T-cell (primary cell): ENCODE data around the gene MTG2. TPM values are rescaled to one million over a fixed set of nuclear protein-coding genes. Genes with fewer than 3 reads are reported as not detected.

Source experiments
- ATAC-seq, 4 experiments: fragments of 200-7000 bp in 3 of 4; fragments of 150-1000 bp in 1 of 4; cut with Tn5 transposase; replicated peaks in 1 of 4; 1 replicate in 3 of 4; 2 replicates in 1 of 4; pipeline ENCODE4 v1.10.0; 2021; ENCODE audit warnings: moderate library complexity in 3 of 4, mild to moderate bottlenecking in 2 of 4, moderate number of reproducible peaks in 1 of 4
- CTCF ChIA-PET, 2 donors: fragments of 300-600 bp; sonication (Branson Sonifier 250); formaldehyde crosslinking; loops; one replicate each; lab custom pipeline; 2022; ENCODE audit warnings: antibody characterized with exemption in 2 of 2; lab: Charles Lee
- POLR2A ChIA-PET, 2 donors: fragments of 300-600 bp; sonication (Branson Sonifier 250); formaldehyde crosslinking; loops; one replicate each; lab custom pipeline; 2022; ENCODE audit warnings: antibody characterized with exemption in 2 of 2; lab: Charles Lee
- DNase-seq, 35 experiments: peaks; one replicate each; pipeline versions ENCODE4 v3.0.0 to v3.0.0-alpha.2; 2013 to 2023
- H3K27ac ChIP-seq: one replicate; pipeline ENCODE4 v1.5.1; 2013; ENCODE audit warnings: low read length
- H3K27me3 ChIP-seq, 2 experiments: replicated peaks in 1 of 2; 1 replicate in 1 of 2; 2 replicates in 1 of 2; pipeline versions ENCODE4 v1.6.1 to v1.7.0; 2013; ENCODE audit warnings: low read length in 1 of 2, mixed read lengths in 1 of 2; ENCODE audit not compliant: control insufficient read depth in 2 of 2, insufficient read depth in 2 of 2; ENCODE audit errors: extremely low read depth in 1 of 2
- H3K36me3 ChIP-seq, 2 donors: 1 replicate in 1 of 2; 2 replicates in 1 of 2; pipeline versions ENCODE4 v1.6.1 to v1.7.0; 2013; ENCODE audit warnings: low read length in 1 of 2; ENCODE audit not compliant: control insufficient read depth in 2 of 2, insufficient read depth in 1 of 2; ENCODE audit errors: extremely low read depth in 1 of 2
- H3K4me1 ChIP-seq, 2 experiments: 1 replicate in 1 of 2; 2 replicates in 1 of 2; pipeline versions ENCODE4 v1.6.1 to v1.7.0; 2013; ENCODE audit warnings: low read length in 2 of 2, mixed read lengths in 1 of 2; ENCODE audit not compliant: insufficient read depth in 2 of 2, control insufficient read depth in 1 of 2; ENCODE audit errors: extremely low read depth in 1 of 2
- H3K4me3 ChIP-seq, 2 donors: 1 replicate in 1 of 2; 2 replicates in 1 of 2; pipeline versions ENCODE4 v1.5.1 to v1.7.0; 2013; ENCODE audit warnings: mild to moderate bottlenecking in 2 of 2, low read length in 1 of 2, moderate library complexity in 1 of 2; ENCODE audit not compliant: control insufficient read depth in 1 of 2; ENCODE audit errors: extremely low read depth in 1 of 2
- H3K9me3 ChIP-seq: 2 replicates; pipeline ENCODE4 v1.7.0; 2013
- H3K27ac Mint-ChIP-seq, 2 donors: one replicate each; pipeline ENCODE4 v1.8.0; 2020 to 2021; ENCODE audit warnings: mild to moderate bottlenecking in 2 of 2, mixed read lengths in 2 of 2
- H3K27me3 Mint-ChIP-seq, 2 donors: one replicate each; pipeline ENCODE4 v1.8.0; 2021 to 2022; ENCODE audit warnings: mixed read lengths in 2 of 2
- H3K36me3 Mint-ChIP-seq: one replicate; pipeline ENCODE4 v1.8.0; 2021; ENCODE audit warnings: mixed read lengths
- H3K4me1 Mint-ChIP-seq, 3 donors: one replicate each; pipeline ENCODE4 v1.8.0; 2020 to 2022; ENCODE audit warnings: mixed read lengths in 3 of 3, mild to moderate bottlenecking in 1 of 3
- H3K4me3 Mint-ChIP-seq, 3 donors: one replicate each; pipeline ENCODE4 v1.8.0; 2020 to 2022; ENCODE audit warnings: mild to moderate bottlenecking in 3 of 3, mixed read lengths in 3 of 3, moderate library complexity in 3 of 3
- H3K9me3 Mint-ChIP-seq, 3 donors: one replicate each; pipeline ENCODE4 v1.8.0; 2020 to 2022; ENCODE audit warnings: mixed read lengths in 3 of 3
- WGBS: methylation state at CpG from one replicate; pipeline ENCODE4 v1.1.5; 2013; ENCODE audit warnings: missing lambda C conversion rate; ENCODE audit not compliant: insufficient coverage; 5-methylcytosine and 5-hydroxymethylcytosine counted together
- total RNA-seq, 35 experiments: library from RNA in 6 of 35; stranded (reverse) in 6 of 35; fragments of 120-200 nt in 1 of 35; gene quantifications; one replicate each; pipeline versions ENCODE4 v1.2.1 to v1.2.4 and lab custom pipeline; 2013 to 2026

Gene MTG2
- total RNA-seq, 5 donors from 2014 or later (not counting 1 experiment from before 2014, with no cell fraction given): 21.1 to 51.9 (median 44.1) TPM

DNA sequence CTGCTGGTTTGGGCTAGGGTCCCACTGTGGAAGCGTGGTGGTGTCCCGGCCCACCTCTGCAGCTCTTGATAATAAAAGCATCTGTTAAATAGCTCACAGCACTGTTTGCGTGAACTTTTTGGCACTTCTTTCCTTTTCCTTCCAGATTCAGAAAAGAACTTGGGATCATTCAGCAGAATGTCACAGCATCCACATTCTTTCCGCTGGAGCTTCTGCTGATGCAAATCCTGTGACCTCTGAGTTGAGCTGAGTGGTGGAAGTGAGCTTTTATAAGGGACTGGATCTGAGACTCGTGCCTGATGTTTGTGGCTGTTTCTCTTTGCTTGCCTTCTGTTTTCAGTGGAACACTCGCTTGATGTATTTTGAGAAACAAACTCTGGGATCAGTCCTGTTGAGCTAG is 59.3 kb downstream of the MTG2 start:
- POLR2A ChIA-PET: no interaction called here
- WGBS: 90% methylated on average over 5 of the region's 6 CpGs
- ATAC-seq: no peak
- Mint-ChIP-seq H3K4me3 (no peak overlapping the region), H3K36me3 (peaks cover 11% of the 10 kb centered on the region), H3K27ac (peak overlapping the region in 1 of 2 donors; percentile 39), H3K27me3 (no peaks in the 10 kb centered on the region), H3K9me3 (no peaks in the 10 kb centered on the region), H3K4me1 (peaks cover 60 to 71% (median 64%) of the 10 kb centered on the region in 3 donors)
- no peaks in the 10 kb centered on the region for H3K9me3 ChIP-seq
- no peak overlapping the region for H3K4me3 ChIP-seq
- H3K36me3 ChIP-seq: peaks cover 0 to 24% of the 10 kb centered on the region in 2 donors
- no peak overlapping the region for H3K27ac ChIP-seq
- no peak for DNase-seq
- H3K27me3 ChIP-seq: no peaks in the 10 kb centered on the region
- CTCF ChIA-PET: no interaction called here
- peaks cover 14 to 54% of the 10 kb centered on the region in 2 experiments for H3K4me1 ChIP-seq

DNA sequence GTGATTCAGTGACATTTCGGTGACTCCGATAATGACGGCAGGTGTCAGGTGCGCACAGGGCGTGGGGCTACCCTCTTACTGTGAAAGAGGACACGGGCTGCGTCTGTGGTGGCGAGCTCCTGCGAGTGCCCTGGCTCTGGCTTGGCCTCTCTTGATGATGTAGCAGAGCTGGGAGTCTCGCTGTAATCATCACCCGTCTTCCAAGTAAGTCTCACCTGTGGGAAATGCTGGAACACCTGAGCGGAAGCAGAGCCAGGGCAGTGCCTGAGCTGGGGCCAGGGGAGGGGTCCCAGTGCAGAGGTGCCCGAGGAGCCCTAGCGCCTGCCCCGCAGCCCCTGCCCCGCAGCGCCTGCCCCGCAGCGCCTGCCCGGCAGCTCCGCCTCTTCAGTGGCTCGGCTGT is 60.3 kb downstream of the MTG2 start:
- DNase-seq (no peak), ATAC-seq (no peak)
- POLR2A ChIA-PET: no interaction called here
- Mint-ChIP-seq H3K4me1 (peaks cover 56 to 67% (median 60%) of the 10 kb centered on the region in 3 donors), H3K4me3 (no peak overlapping the region), H3K27ac (no peak overlapping the region), H3K27me3 (no peaks in the 10 kb centered on the region), H3K36me3 (peaks cover 11% of the 10 kb centered on the region), H3K9me3 (no peaks in the 10 kb centered on the region)
- H3K4me1 ChIP-seq: peaks cover 12 to 47% of the 10 kb centered on the region in 2 experiments
- no peaks in the 10 kb centered on the region for H3K9me3 ChIP-seq
- peaks cover 0 to 24% of the 10 kb centered on the region in 2 donors for H3K36me3 ChIP-seq
- no peak overlapping the region for H3K27ac ChIP-seq
- CTCF ChIA-PET: interaction anchor here in 1 of 2 donors (0.7 kb wide), 1 partner anchor 17 kb away, joined by 4 read pairs; no protein-coding TSS in a partner anchor
- WGBS: 88% methylated on average over 20 of the region's 22 CpGs
- H3K4me3 ChIP-seq: no peak overlapping the region
- no peaks in the 10 kb centered on the region for H3K27me3 ChIP-seq

DNA sequence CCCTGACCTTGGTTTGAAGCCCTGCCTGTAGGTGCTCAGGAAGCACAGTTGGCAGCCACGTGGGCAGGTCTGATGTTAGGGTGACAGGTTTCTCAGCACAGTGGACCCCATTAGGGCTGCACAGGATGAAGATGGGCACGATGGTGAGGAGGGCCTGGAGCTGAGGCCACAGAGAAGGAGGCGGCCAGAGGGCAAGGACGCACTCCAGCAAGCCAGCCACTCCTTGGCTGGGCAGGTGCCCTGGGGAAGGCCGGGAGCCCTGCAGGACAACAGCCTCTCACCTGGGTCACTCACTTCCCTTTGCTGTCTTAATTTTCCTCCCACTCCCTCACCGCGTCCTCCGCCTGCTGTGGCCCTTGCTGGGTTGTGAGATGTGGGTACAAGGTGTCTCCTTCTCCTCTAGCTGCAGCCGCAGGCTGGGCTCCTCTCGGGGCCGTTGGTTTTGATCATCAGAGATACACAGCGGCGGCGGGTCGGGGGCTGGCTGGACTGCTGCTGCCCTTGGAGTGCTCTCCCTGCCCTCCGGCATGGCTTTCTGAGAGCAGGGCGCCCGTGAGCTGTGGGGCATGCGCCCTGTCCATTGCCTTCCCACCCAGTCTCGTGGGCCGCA is 61.2 kb downstream of the MTG2 start:
- Histone ChIP-seq H3K4me1 (peaks cover 9 to 44% of the 10 kb centered on the region in 2 experiments), H3K27me3 (no peaks in the 10 kb centered on the region), H3K27ac (no peak overlapping the region), H3K9me3 (no peaks in the 10 kb centered on the region), H3K4me3 (no peak overlapping the region), H3K36me3 (peaks cover 0 to 24% of the 10 kb centered on the region in 2 donors)
- 87% methylated on average over 11 of the region's 21 CpGs for WGBS
- POLR2A ChIA-PET: no interaction called here
- DNase-seq: no peak
- Mint-ChIP-seq H3K4me3 (no peak overlapping the region), H3K36me3 (peaks cover 11% of the 10 kb centered on the region), H3K9me3 (no peaks in the 10 kb centered on the region), H3K27me3 (no peaks in the 10 kb centered on the region), H3K4me1 (peaks cover 61 to 71% (median 62%) of the 10 kb centered on the region in 3 donors), H3K27ac (no peak overlapping the region)
- CTCF ChIA-PET: no interaction called here
- ATAC-seq: no peak

DNA sequence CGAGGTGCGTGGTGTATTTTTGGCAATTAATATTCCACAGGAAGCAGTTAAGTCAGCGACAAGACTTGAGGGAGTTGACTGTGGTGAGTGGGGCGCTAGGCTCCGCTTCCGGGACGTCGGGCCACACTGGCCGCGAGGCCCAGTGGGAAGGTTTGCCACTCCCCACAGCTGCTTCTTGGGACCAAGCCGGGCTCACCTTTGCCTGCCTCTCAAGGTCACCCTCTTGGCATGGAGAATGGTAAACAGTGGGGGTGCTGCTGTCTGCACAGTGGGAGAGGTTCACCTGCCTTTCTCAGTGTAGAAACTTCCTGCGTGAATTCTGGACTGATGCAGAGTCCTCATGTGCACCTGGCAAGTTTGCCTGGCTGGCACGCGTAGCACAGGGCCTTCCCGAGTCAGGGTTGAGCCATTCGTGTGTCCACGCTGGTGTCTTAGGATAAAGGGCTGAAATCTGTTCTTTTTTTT is 61.8 kb downstream of the MTG2 start:
- 86% methylated on average over 7 of the region's 17 CpGs for whole genome bisulfite sequencing
- POLR2A ChIA-PET: no interaction called here
- Mint-ChIP-seq H3K4me3 (no peak overlapping the region), H3K27me3 (no peaks in the 10 kb centered on the region), H3K27ac (no peak overlapping the region), H3K9me3 (no peaks in the 10 kb centered on the region), H3K4me1 (peaks cover 57 to 67% (median 59%) of the 10 kb centered on the region in 3 donors), H3K36me3 (peaks cover 11% of the 10 kb centered on the region)
- Histone ChIP-seq H3K9me3 (no peaks in the 10 kb centered on the region), H3K27me3 (no peaks in the 10 kb centered on the region), H3K4me3 (no peak overlapping the region), H3K36me3 (peaks cover 0 to 24% of the 10 kb centered on the region in 2 donors), H3K4me1 (peaks cover 4 to 38% of the 10 kb centered on the region in 2 experiments), H3K27ac (no peak overlapping the region)
- ATAC-seq (peak in 1 of 4 experiments; percentile 26), DNase-seq (no peak)
- CTCF ChIA-PET: no interaction called here

DNA sequence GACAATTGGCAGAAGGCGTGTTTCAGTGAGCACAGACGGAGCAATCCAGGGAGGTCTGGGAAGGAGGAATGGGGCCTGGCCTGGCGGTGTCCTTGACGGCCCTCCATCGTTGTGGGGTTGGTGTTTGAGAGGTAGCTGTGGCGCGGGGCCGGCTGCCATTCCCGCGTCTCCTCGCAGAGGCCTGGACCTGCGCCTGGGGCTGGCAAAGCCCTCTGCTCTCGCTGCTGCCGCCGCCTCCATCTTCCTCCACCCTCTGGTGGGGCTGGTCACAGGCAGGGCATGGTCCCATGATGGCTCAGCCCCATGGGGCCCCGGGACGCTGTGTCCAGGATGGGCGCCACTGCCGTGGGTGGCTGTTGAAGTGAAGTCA is 63.1 kb downstream of the MTG2 start:
- POLR2A ChIA-PET: no interaction called here
- Histone ChIP-seq H3K4me1 (peaks cover 0 to 34% of the 10 kb centered on the region in 2 experiments), H3K9me3 (no peaks in the 10 kb centered on the region), H3K36me3 (peaks cover 0 to 24% of the 10 kb centered on the region in 2 donors), H3K27me3 (no peaks in the 10 kb centered on the region), H3K4me3 (no peak overlapping the region), H3K27ac (no peak overlapping the region)
- Mint-ChIP-seq H3K27me3 (no peaks in the 10 kb centered on the region), H3K4me3 (no peak overlapping the region), H3K36me3 (peaks cover 14% of the 10 kb centered on the region), H3K4me1 (peaks cover 53 to 64% (median 54%) of the 10 kb centered on the region in 3 donors), H3K27ac (no peak overlapping the region), H3K9me3 (no peaks in the 10 kb centered on the region)
- CTCF ChIA-PET: no interaction called here
- ATAC-seq (no peak), DNase-seq (no peak)
- 94% methylated on average over 17 of the region's 19 CpGs for WGBS

DNA sequence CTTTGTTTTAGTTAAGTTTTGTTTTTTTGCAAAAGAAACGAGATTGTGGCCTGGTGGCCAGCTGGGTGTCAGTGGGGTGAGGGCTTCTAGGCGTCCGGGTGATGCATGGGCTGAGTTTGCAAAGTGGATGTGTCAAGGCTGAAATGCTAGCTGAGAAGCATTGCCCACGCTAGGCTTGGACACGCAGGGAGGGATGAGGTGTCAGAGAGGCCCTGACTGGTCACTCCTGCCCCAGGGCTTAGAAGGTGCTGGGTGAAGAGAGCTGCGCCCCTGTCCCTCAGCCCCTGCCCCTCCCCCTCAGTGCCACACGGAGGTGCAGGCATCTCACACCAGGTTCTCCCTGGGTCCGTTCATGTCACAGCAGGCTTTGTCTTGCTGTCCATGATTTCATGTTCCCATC is 63.6 kb downstream of the MTG2 start:
- H3K36me3 Mint-ChIP-seq: peaks cover 13% of the 10 kb centered on the region
- H3K9me3 Mint-ChIP-seq: no peaks in the 10 kb centered on the region
- peak in 1 of 4 experiments; percentile 11 for ATAC-seq
- H3K4me3 Mint-ChIP-seq: no peak overlapping the region
- Histone ChIP-seq H3K27ac (no peak overlapping the region), H3K36me3 (peaks cover 0 to 22% of the 10 kb centered on the region in 2 donors), H3K4me3 (no peak overlapping the region), H3K4me1 (peaks cover 0 to 28% of the 10 kb centered on the region in 2 experiments), H3K27me3 (no peaks in the 10 kb centered on the region), H3K9me3 (no peaks in the 10 kb centered on the region)
- no peak overlapping the region for H3K27ac Mint-ChIP-seq
- DNase-seq: no peak
- 84% methylated on average over 7 of the region's 8 CpGs for WGBS
- CTCF ChIA-PET: no interaction called here
- no peaks in the 10 kb centered on the region for H3K27me3 Mint-ChIP-seq
- POLR2A ChIA-PET: no interaction called here
- H3K4me1 Mint-ChIP-seq: peaks cover 49 to 59% (median 51%) of the 10 kb centered on the region in 3 donors
